Endodermal cell (in vitro differentiated cells): ENCODE data around the gene PPM1K. TPM values are rescaled to one million over a fixed set of nuclear protein-coding genes. Genes with fewer than 3 reads are reported as not detected.

ENCODE experiments used
- DNase-seq: peaks from one replicate; pipeline ENCODE4 v3.0.0-alpha.2; 2017
- H3K27ac ChIP-seq: 2 replicates; pipeline ENCODE4 v1.5.1; 2013; ENCODE audit warnings: mild to moderate bottlenecking, low read depth, low read length, moderate library complexity
- H3K27me3 ChIP-seq: 2 replicates; pipeline ENCODE4 v1.6.1; 2013; ENCODE audit warnings: mild to moderate bottlenecking, low read length, moderate library complexity; ENCODE audit not compliant: insufficient read depth, control insufficient read depth, poor library complexity, severe bottlenecking
- H3K36me3 ChIP-seq: 2 replicates; pipeline ENCODE4 v1.7.0; 2013; ENCODE audit warnings: mild to moderate bottlenecking, low read length, moderate library complexity; ENCODE audit not compliant: control insufficient read depth, insufficient read depth
- H3K4me1 ChIP-seq: one replicate; pipeline ENCODE4 v1.7.0; 2013; ENCODE audit warnings: low read length; ENCODE audit not compliant: control insufficient read depth, insufficient read depth
- H3K4me3 ChIP-seq: 2 replicates; pipeline ENCODE4 v1.5.1; 2013; ENCODE audit warnings: mild to moderate bottlenecking, low read length, moderate library complexity
- H3K9ac ChIP-seq: 2 replicates; pipeline ENCODE4 v1.6.1; 2013; ENCODE audit warnings: mild to moderate bottlenecking, low read length, moderate library complexity; ENCODE audit not compliant: poor library complexity, severe bottlenecking; ENCODE audit errors: extremely low read depth
- H3K9me3 ChIP-seq: 2 replicates; pipeline ENCODE4 v1.6.1; 2013; ENCODE audit warnings: mild to moderate bottlenecking, low read length, moderate library complexity; ENCODE audit not compliant: control insufficient read depth
- H3K27ac Mint-ChIP-seq: 2 replicates; pipeline ENCODE4 v1.8.0; 2020; ENCODE audit warnings: mixed read lengths
- H3K27me3 Mint-ChIP-seq: 2 replicates; pipeline ENCODE4 v1.8.0; 2021; ENCODE audit warnings: mild to moderate bottlenecking, mixed read lengths; ENCODE audit not compliant: insufficient read depth
- H3K36me3 Mint-ChIP-seq: 2 replicates; pipeline ENCODE4 v1.8.0; 2020; ENCODE audit warnings: low read depth, mixed read lengths
- H3K4me1 Mint-ChIP-seq: 2 replicates; pipeline ENCODE4 v1.8.0; 2020; ENCODE audit warnings: mixed read lengths
- H3K4me3 Mint-ChIP-seq: 2 replicates; pipeline ENCODE4 v1.8.0; 2020; ENCODE audit warnings: mild to moderate bottlenecking, moderate library complexity, mixed read lengths
- H3K9me3 Mint-ChIP-seq: 2 replicates; pipeline ENCODE4 v1.8.0; 2020; ENCODE audit warnings: mild to moderate bottlenecking, mixed read lengths
- CTCF ChIP-seq: fragments of 200-600 bp; sonication (generic); conservative IDR thresholded peaks from 2 replicates; pipeline ENCODE4 v1.5.0; 2021; ENCODE audit warnings: antibody characterized with exemption, mild to moderate bottlenecking
- WGBS, 2 experiments: methylation state at CpG; one replicate each; pipeline versions ENCODE4 v1.1.5 to v1.1.7; 2013; ENCODE audit warnings: missing lambda C conversion rate in 2 of 2, mixed read lengths in 1 of 2; ENCODE audit not compliant: insufficient coverage in 1 of 2, insufficient read length in 1 of 2; 5-methylcytosine and 5-hydroxymethylcytosine counted together
- total RNA-seq, 2 donors: library from RNA; stranded (reverse); fragmentation: NEBNext Ultra II Directional in 1 of 2; extraction: Animal tissue kit (Norgen Biotek cat#: 25700) in 1 of 2; gene quantifications; 2 replicates in 1 of 2; 3 replicates in 1 of 2; pipeline ENCODE4 v1.2.1, GENCODE V29; 2021

The PPM1K gene
- total RNA-seq, 2 donors from 2014 or later, result 35.1 to 37.8 TPM

GRCh38 chr4:88295656-88296055 lies 11.3 kb upstream of the PPM1K start:
- H3K9me3 ChIP-seq, result no peaks in the 10 kb centered on the region
- no peak overlapping the region for H3K4me3 Mint-ChIP-seq
- H3K4me1 ChIP-seq, result no peaks in the 10 kb centered on the region
- H3K27ac Mint-ChIP-seq, result no peak overlapping the region
- H3K4me3 ChIP-seq, result no peak overlapping the region
- no peak overlapping the region for H3K27ac ChIP-seq
- DNase-seq, result no peak
- no peak for TF ChIP-seq CTCF
- no peaks in the 10 kb centered on the region for H3K27me3 ChIP-seq
- H3K36me3 ChIP-seq, result no peaks in the 10 kb centered on the region
- H3K36me3 Mint-ChIP-seq, result no peaks in the 10 kb centered on the region
- 96 to 100% methylated on average over 6 of the region's 6 CpGs for WGBS, 2 experiments
- no peaks in the 10 kb centered on the region for H3K9me3 Mint-ChIP-seq
- H3K27me3 Mint-ChIP-seq, result no peaks in the 10 kb centered on the region
- H3K9ac ChIP-seq, result no peak overlapping the region
- H3K4me1 Mint-ChIP-seq, result no peaks in the 10 kb centered on the region

- DNase-seq, result no peak
- Mint-ChIP-seq H3K27me3 (peaks cover 1% of the 10 kb centered on the region), H3K36me3 (no peaks in the 10 kb centered on the region), H3K4me3 (no peak overlapping the region), H3K9me3 (no peaks in the 10 kb centered on the region), H3K4me1 (no peaks in the 10 kb centered on the region), H3K27ac (no peak overlapping the region)
- Histone ChIP-seq H3K27ac (no peak overlapping the region), H3K4me1 (no peaks in the 10 kb centered on the region), H3K4me3 (no peak overlapping the region), H3K9ac (no peak overlapping the region), H3K9me3 (no peaks in the 10 kb centered on the region), H3K36me3 (no peaks in the 10 kb centered on the region), H3K27me3 (no peaks in the 10 kb centered on the region)
- no peak for TF ChIP-seq CTCF
- WGBS, 2 experiments, result 85 to 94% methylated on average over 4 of the region's 4 CpGs
Measured at GRCh38 chr4:88291003-88291402, 6.6 kb upstream of the PPM1K start.

- Histone ChIP-seq H3K4me3 (no peak overlapping the region), H3K27me3 (no peaks in the 10 kb centered on the region), H3K9ac (no peak overlapping the region), H3K9me3 (no peaks in the 10 kb centered on the region), H3K27ac (no peak overlapping the region), H3K36me3 (no peaks in the 10 kb centered on the region), H3K4me1 (no peaks in the 10 kb centered on the region)
- Mint-ChIP-seq H3K36me3 (no peaks in the 10 kb centered on the region), H3K27me3 (peaks cover 1% of the 10 kb centered on the region), H3K4me1 (peaks cover 23% of the 10 kb centered on the region), H3K27ac (no peak overlapping the region), H3K4me3 (no peak overlapping the region), H3K9me3 (no peaks in the 10 kb centered on the region)
- DNase-seq, result no peak
- TF ChIP-seq CTCF, result no peak
Measured at GRCh38 chr4:88286897-88287296, 2.5 kb upstream of the PPM1K start.
